T-cell (primary cell): ENCODE measurements around the gene KAT14. TPM values are rescaled to one million over a fixed set of nuclear protein-coding genes. Genes with fewer than 3 reads are reported as not detected.

Experiments
- ATAC-seq, 4 experiments: fragments of 200-7000 bp in 3 of 4; fragments of 150-1000 bp in 1 of 4; cut with Tn5 transposase; replicated peaks in 1 of 4; 1 replicate in 3 of 4; 2 replicates in 1 of 4; pipeline ENCODE4 v1.10.0; 2021; ENCODE audit warnings: moderate library complexity in 3 of 4, mild to moderate bottlenecking in 2 of 4, moderate number of reproducible peaks in 1 of 4
- CTCF ChIA-PET, 2 donors: fragments of 300-600 bp; sonication (Branson Sonifier 250); formaldehyde crosslinking; loops; one replicate each; lab custom pipeline; 2022; ENCODE audit warnings: antibody characterized with exemption in 2 of 2; lab: Charles Lee
- POLR2A ChIA-PET, 2 donors: fragments of 300-600 bp; sonication (Branson Sonifier 250); formaldehyde crosslinking; loops; one replicate each; lab custom pipeline; 2022; ENCODE audit warnings: antibody characterized with exemption in 2 of 2; lab: Charles Lee
- DNase-seq, 35 experiments: peaks; one replicate each; pipeline versions ENCODE4 v3.0.0 to v3.0.0-alpha.2; 2013 to 2023
- H3K27ac ChIP-seq: one replicate; pipeline ENCODE4 v1.5.1; 2013; ENCODE audit warnings: low read length
- H3K27me3 ChIP-seq, 2 experiments: replicated peaks in 1 of 2; 1 replicate in 1 of 2; 2 replicates in 1 of 2; pipeline versions ENCODE4 v1.6.1 to v1.7.0; 2013; ENCODE audit warnings: low read length in 1 of 2, mixed read lengths in 1 of 2; ENCODE audit not compliant: control insufficient read depth in 2 of 2, insufficient read depth in 2 of 2; ENCODE audit errors: extremely low read depth in 1 of 2
- H3K36me3 ChIP-seq, 2 donors: 1 replicate in 1 of 2; 2 replicates in 1 of 2; pipeline versions ENCODE4 v1.6.1 to v1.7.0; 2013; ENCODE audit warnings: low read length in 1 of 2; ENCODE audit not compliant: control insufficient read depth in 2 of 2, insufficient read depth in 1 of 2; ENCODE audit errors: extremely low read depth in 1 of 2
- H3K4me1 ChIP-seq, 2 experiments: 1 replicate in 1 of 2; 2 replicates in 1 of 2; pipeline versions ENCODE4 v1.6.1 to v1.7.0; 2013; ENCODE audit warnings: low read length in 2 of 2, mixed read lengths in 1 of 2; ENCODE audit not compliant: insufficient read depth in 2 of 2, control insufficient read depth in 1 of 2; ENCODE audit errors: extremely low read depth in 1 of 2
- H3K4me3 ChIP-seq, 2 donors: 1 replicate in 1 of 2; 2 replicates in 1 of 2; pipeline versions ENCODE4 v1.5.1 to v1.7.0; 2013; ENCODE audit warnings: mild to moderate bottlenecking in 2 of 2, low read length in 1 of 2, moderate library complexity in 1 of 2; ENCODE audit not compliant: control insufficient read depth in 1 of 2; ENCODE audit errors: extremely low read depth in 1 of 2
- H3K9me3 ChIP-seq: 2 replicates; pipeline ENCODE4 v1.7.0; 2013
- H3K27ac Mint-ChIP-seq, 2 donors: one replicate each; pipeline ENCODE4 v1.8.0; 2020 to 2021; ENCODE audit warnings: mild to moderate bottlenecking in 2 of 2, mixed read lengths in 2 of 2
- H3K27me3 Mint-ChIP-seq, 2 donors: one replicate each; pipeline ENCODE4 v1.8.0; 2021 to 2022; ENCODE audit warnings: mixed read lengths in 2 of 2
- H3K36me3 Mint-ChIP-seq: one replicate; pipeline ENCODE4 v1.8.0; 2021; ENCODE audit warnings: mixed read lengths
- H3K4me1 Mint-ChIP-seq, 3 donors: one replicate each; pipeline ENCODE4 v1.8.0; 2020 to 2022; ENCODE audit warnings: mixed read lengths in 3 of 3, mild to moderate bottlenecking in 1 of 3
- H3K4me3 Mint-ChIP-seq, 3 donors: one replicate each; pipeline ENCODE4 v1.8.0; 2020 to 2022; ENCODE audit warnings: mild to moderate bottlenecking in 3 of 3, mixed read lengths in 3 of 3, moderate library complexity in 3 of 3
- H3K9me3 Mint-ChIP-seq, 3 donors: one replicate each; pipeline ENCODE4 v1.8.0; 2020 to 2022; ENCODE audit warnings: mixed read lengths in 3 of 3
- WGBS: methylation state at CpG from one replicate; pipeline ENCODE4 v1.1.5; 2013; ENCODE audit warnings: missing lambda C conversion rate; ENCODE audit not compliant: insufficient coverage; 5-methylcytosine and 5-hydroxymethylcytosine counted together
- total RNA-seq, 35 experiments: library from RNA in 6 of 35; stranded (reverse) in 6 of 35; fragments of 120-200 nt in 1 of 35; gene quantifications; one replicate each; pipeline versions ENCODE4 v1.2.1 to v1.2.4 and lab custom pipeline; 2013 to 2026

Gene KAT14
- total RNA-seq, 5 donors from 2014 or later (not counting 1 experiment from before 2014, with no cell fraction given) = 11.3 to 22.2 (median 20.5) TPM

DNA sequence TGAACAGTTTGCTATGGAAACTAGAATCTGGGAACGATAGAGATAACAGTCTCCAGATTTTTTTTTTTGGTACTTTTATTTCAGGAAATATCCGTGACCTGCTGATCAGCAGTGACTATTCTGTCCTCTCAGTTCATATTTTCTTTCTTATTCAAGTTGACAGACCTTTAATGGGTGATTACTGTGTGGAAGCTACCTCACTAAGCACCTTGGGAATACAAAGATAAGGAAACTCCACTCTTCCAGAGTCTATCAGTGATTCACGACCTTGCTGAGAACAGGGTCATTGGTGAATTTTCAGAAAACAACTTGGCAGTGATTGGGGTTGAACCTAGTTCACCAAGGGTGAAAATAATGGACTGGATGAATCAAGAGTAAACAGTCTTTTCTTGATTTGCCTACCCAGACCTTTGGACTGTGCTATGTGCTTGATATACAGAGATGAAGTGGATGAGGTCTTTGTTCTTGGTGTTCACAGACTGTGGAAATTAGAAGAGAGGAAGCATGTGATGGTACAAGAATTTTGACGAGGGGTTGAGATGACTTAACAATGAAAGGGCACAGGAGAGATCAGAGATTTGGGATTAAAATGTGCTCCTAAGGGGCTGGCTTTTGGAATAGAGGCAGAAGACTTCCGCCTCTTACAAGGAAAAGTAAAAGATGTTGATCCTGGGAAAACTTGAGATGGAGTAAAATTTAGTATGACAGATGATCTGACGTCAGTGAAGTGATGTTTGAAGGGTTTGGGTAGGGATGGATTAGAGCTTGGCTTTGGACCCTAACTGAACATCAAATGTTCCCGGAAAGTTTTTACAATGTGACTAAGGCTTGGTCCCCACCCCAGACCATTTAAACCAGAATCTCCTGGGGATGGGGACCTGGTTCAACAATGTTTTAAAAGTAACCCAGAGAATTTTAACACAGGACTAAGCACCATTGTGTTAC, 1.2 kb downstream of the KAT14 start:
- Histone ChIP-seq H3K27me3 (no peaks in the 10 kb centered on the region), H3K4me3 (peak overlapping the region; percentile 82 to 94), H3K9me3 (no peaks in the 10 kb centered on the region), H3K36me3 (peaks cover 0 to 13% of the 10 kb centered on the region in 2 donors), H3K27ac (peak overlapping the region; percentile 49), H3K4me1 (peaks cover 14 to 31% of the 10 kb centered on the region in 2 experiments)
- peak overlapping the region; percentile 87 to 89 (median 88) for H3K4me3 Mint-ChIP-seq
- H3K27ac Mint-ChIP-seq = peak overlapping the region; percentile 57 to 71
- peaks cover 8% of the 10 kb centered on the region for H3K36me3 Mint-ChIP-seq
- ATAC-seq = no peak
- H3K4me1 Mint-ChIP-seq = peaks cover 28 to 40% (median 37%) of the 10 kb centered on the region in 3 donors
- ChIA-PET CTCF (interaction anchor here in 1 of 2 donors (1.5 kb wide), 1 partner anchor 456 kb away, joined by 9 read pairs; the partner anchor contains the start of gene RRBP1), POLR2A (interaction anchor here (0.5 to 1.1 kb wide), 3 partner anchors 42 to 369 kb away, joined by 3 to 6 read pairs (median 3); partner anchors contain the start of gene SEC23B (in 1 of the 2))
- DNase-seq = no peak
- no peaks in the 10 kb centered on the region for H3K9me3 Mint-ChIP-seq
- WGBS = 38% methylated on average over 3 of the region's 7 CpGs
- H3K27me3 Mint-ChIP-seq = no peaks in the 10 kb centered on the region

DNA sequence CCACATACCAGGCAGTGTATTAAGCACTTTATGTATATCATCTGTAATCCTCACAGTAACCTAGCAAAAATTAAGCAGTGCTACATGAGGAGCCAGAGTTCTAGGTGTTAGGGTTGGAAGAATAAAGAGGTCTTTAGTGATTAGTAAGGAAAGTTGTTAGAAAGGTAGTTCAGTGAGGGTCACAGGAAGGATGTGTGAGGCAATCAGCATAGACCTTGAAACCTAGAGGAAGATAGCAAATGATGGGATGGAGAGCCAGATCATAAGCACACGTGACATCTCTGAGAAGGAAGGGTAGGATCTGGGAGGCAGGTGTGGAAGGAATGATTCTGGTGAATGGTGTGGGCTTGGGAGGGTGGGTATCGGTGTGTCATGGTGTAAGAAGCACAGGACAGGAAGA, 2.2 kb downstream of the KAT14 start:
- H3K4me3 ChIP-seq = no peak overlapping the region
- no peaks in the 10 kb centered on the region for H3K27me3 Mint-ChIP-seq
- 90% methylated on average over 2 of the region's 2 CpGs for WGBS

DNA sequence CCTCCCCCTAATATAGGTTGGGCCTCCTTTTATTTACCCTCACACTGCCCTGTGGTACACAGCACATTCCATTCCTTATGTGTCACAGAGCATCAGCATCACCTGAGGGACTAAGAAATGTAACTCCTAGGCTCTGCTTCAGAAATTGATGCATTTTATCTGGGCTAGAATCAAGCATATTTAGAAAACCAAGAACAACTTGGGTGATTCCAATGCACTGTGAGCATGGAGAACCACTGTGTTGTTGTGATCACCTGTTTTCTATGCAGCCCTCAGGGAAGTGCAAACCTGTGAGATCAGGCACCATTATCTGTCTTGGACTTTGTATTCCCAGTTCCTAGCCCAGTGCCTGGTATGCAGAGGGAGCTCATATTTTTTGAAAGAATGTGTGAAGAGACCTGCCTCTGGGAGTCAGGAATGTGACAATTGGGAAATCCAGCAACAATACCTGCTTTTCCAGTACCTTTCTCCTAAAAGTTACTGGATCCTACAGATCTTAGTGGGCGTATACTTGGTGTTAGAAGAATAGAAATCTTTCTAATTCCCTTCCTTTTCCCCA, 7.0 kb downstream of the KAT14 start:
- Mint-ChIP-seq H3K4me3 (no peak overlapping the region), H3K27me3 (no peaks in the 10 kb centered on the region), H3K9me3 (no peaks in the 10 kb centered on the region), H3K4me1 (peaks cover 26 to 34% (median 30%) of the 10 kb centered on the region in 3 donors), H3K36me3 (peaks cover 30% of the 10 kb centered on the region), H3K27ac (no peak overlapping the region)
- ATAC-seq (no peak), DNase-seq (no peak)
- no peak overlapping the region for H3K4me3 ChIP-seq
- WGBS = no CpG with 5 or more reads among the region's 1 CpG
- CTCF ChIA-PET = no interaction called here
- POLR2A ChIA-PET = interaction anchor here in 1 of 2 donors (0.6 kb wide), 1 partner anchor 703 kb away, joined by 3 read pairs; no protein-coding TSS in a partner anchor
- no peaks in the 10 kb centered on the region for H3K27me3 ChIP-seq
- H3K27ac ChIP-seq = no peak overlapping the region
- peaks cover 0 to 33% of the 10 kb centered on the region in 2 donors for H3K36me3 ChIP-seq
- peaks cover 3 to 12% of the 10 kb centered on the region in 2 experiments for H3K4me1 ChIP-seq
- H3K9me3 ChIP-seq = no peaks in the 10 kb centered on the region

More for the DNA sequence above, 2.2 kb downstream of the KAT14 start:
- Mint-ChIP-seq H3K27ac (no peak overlapping the region), H3K9me3 (no peaks in the 10 kb centered on the region), H3K36me3 (peaks cover 15% of the 10 kb centered on the region), H3K4me3 (peak overlapping the region; percentile 32 to 89 (median 87)), H3K4me1 (peaks cover 34 to 46% (median 44%) of the 10 kb centered on the region in 3 donors)
- CTCF ChIA-PET = no interaction called here
- Histone ChIP-seq H3K36me3 (peaks cover 0 to 20% of the 10 kb centered on the region in 2 donors), H3K27me3 (no peaks in the 10 kb centered on the region), H3K4me1 (peaks cover 14 to 31% of the 10 kb centered on the region in 2 experiments), H3K27ac (no peak overlapping the region), H3K9me3 (no peaks in the 10 kb centered on the region)
- no peak for ATAC-seq
- DNase-seq = no peak
- POLR2A ChIA-PET = no interaction called here

DNA sequence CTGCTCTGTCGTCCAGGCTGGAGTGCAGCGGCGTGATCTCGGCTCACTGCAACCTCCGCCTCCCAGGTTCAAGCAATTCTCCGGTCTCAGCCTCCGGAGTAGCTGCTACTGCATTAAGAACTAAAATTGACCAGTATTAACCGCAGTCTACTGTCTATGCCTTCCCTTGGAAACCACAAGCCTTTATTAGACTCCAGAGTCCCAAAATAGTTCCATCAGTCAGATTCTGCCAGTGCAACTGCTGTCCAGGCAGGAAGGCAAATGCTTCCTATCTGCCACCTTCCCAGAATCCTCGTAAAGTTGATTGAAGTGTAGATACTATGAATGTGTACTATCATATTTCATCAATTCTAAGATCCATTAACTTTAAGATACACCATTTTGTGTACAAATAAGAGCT, 16.7 kb downstream of the KAT14 start:
- H3K9me3 Mint-ChIP-seq = no peaks in the 10 kb centered on the region
- ATAC-seq (no peak), DNase-seq (no peak)
- Histone ChIP-seq H3K4me1 (no peaks in the 10 kb centered on the region), H3K27ac (no peak overlapping the region), H3K9me3 (no peaks in the 10 kb centered on the region), H3K36me3 (peaks cover 4 to 49% of the 10 kb centered on the region in 2 donors), H3K27me3 (no peaks in the 10 kb centered on the region), H3K4me3 (no peak overlapping the region)
- peaks cover 0 to 9% (median 5%) of the 10 kb centered on the region in 3 donors for H3K4me1 Mint-ChIP-seq
- no peak overlapping the region for H3K27ac Mint-ChIP-seq
- WGBS = 100% methylated on average over 6 of the region's 9 CpGs
- peaks cover 58% of the 10 kb centered on the region for H3K36me3 Mint-ChIP-seq
- ChIA-PET CTCF (no interaction called here), POLR2A (no interaction called here)
- H3K4me3 Mint-ChIP-seq = no peak overlapping the region
- H3K27me3 Mint-ChIP-seq = no peaks in the 10 kb centered on the region

DNA sequence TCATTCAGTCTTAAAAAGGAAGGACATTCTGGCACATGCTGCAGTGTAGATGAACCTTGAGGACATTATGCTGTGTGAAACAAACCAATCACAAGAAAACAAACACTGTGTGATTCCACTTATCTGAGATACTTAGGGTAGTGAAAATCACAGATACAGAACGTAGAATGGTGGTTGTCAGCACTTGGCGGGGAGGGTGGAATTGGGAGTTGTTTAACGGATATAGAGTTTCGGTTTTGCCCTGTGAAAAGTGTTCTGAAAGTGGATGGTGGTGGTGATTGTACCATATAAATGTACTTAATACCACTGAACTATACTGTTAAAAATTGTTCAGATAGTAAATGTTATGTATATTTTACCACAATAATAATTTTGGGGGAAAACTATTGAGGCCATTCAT, 18.4 kb downstream of the KAT14 start:
- no peaks in the 10 kb centered on the region for H3K27me3 ChIP-seq
- H3K9me3 ChIP-seq = no peaks in the 10 kb centered on the region
- no peaks in the 10 kb centered on the region for H3K9me3 Mint-ChIP-seq
- no peak overlapping the region for H3K4me3 ChIP-seq
- no peak overlapping the region for H3K4me3 Mint-ChIP-seq
- H3K27ac ChIP-seq = no peak overlapping the region
- no peaks in the 10 kb centered on the region for H3K27me3 Mint-ChIP-seq
- no peak overlapping the region for H3K27ac Mint-ChIP-seq
- H3K36me3 Mint-ChIP-seq = peaks cover 53% of the 10 kb centered on the region
- H3K4me1 Mint-ChIP-seq = peaks cover 0 to 6% (median 5%) of the 10 kb centered on the region in 3 donors
- peaks cover 4 to 44% of the 10 kb centered on the region in 2 donors for H3K36me3 ChIP-seq
- WGBS = 92% methylated on average over 2 of the region's 4 CpGs
- H3K4me1 ChIP-seq = no peaks in the 10 kb centered on the region
- ATAC-seq (no peak), DNase-seq (no peak)
- CTCF ChIA-PET = no interaction called here
- POLR2A ChIA-PET = no interaction called here

DNA sequence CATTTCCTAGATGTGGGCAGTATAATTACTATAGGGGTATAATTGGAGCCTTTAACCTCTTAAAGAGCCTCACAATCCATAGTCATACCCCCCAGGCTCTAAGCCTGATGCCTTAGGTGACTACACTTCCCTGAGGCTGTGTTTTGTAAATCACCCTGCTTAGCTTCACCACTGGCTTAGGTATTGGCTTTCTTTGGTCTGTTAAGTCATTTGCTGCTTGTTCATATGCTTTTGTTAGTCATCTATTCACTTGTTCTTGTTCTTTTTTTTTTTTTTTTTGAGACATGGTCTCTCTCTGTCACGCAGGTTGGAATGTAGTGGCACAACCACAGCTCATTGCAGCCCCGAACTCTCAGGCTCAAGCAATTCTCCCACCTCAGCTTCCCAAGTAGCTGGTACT, 26.7 kb downstream of the KAT14 start:
- H3K27me3 ChIP-seq = no peaks in the 10 kb centered on the region
- H3K27ac ChIP-seq = no peak overlapping the region
- DNase-seq (no peak), ATAC-seq (no peak)
- no CpG with 5 or more reads among the region's 2 CpGs for WGBS
- peaks cover 39% of the 10 kb centered on the region for H3K36me3 Mint-ChIP-seq
- H3K9me3 ChIP-seq = no peaks in the 10 kb centered on the region
- no peak overlapping the region for H3K4me3 Mint-ChIP-seq
- peaks cover 0 to 39% of the 10 kb centered on the region in 2 donors for H3K36me3 ChIP-seq
- peaks cover 5 to 15% of the 10 kb centered on the region in 2 experiments for H3K4me1 ChIP-seq
- peaks cover 50 to 56% (median 56%) of the 10 kb centered on the region in 3 donors for H3K4me1 Mint-ChIP-seq
- no peak overlapping the region for H3K4me3 ChIP-seq
- H3K9me3 Mint-ChIP-seq = no peaks in the 10 kb centered on the region
- H3K27ac Mint-ChIP-seq = peak overlapping the region in 1 of 2 donors; percentile 20
- CTCF ChIA-PET = interaction anchor here in 1 of 2 donors (0.6 kb wide), 1 partner anchor 1764 kb away, joined by 3 read pairs; no protein-coding TSS in a partner anchor
- H3K27me3 Mint-ChIP-seq = no peaks in the 10 kb centered on the region
- POLR2A ChIA-PET = no interaction called here
